Measurements from ENCODE around the gene PRKCH. TPM values are rescaled to one million over a fixed set of nuclear protein-coding genes. Genes with fewer than 3 reads are reported as not detected.

PRKCH gene
- polyA plus RNA-seq, 2 of the 4 experiments (the other 2 are of a cell fraction) = 10.0 to 10.2 TPM

- FAIRE-seq (no peak), DNase-seq (ENCODE audit: low read depth in 1 of 2, low spot score in 1 of 2) (no peak), ATAC-seq (peak in 1 of 2 experiments; percentile 12; a peak in 3 of 6 replicates)
- Histone ChIP-seq H3K4me1 (peaks cover 42% of the 10 kb centered on the region), H3K27ac (peak overlapping the region; percentile 66 to 81), H3K4me2 (peak overlapping the region; percentile 35; the same call in 2 of the 3 replicates), H3K4me3 (no peak overlapping the region), H3K9me3 (no peaks in the 10 kb centered on the region)
- WGBS (ENCODE audit: missing lambda C conversion rate) = 88% methylated on average over 6 of the region's 6 CpGs
- ChIA-PET CTCF (interaction anchor here (1.2 to 2.5 kb wide), 3 partner anchors 10 to 50 kb away, joined by 3 to 9 read pairs (median 3); no protein-coding TSS in a partner anchor), POLR2A (no interaction called here)
- TF ChIP-seq ZNF302 (CRISPR knock-in tag; IDR thresholded peaks at IDR 0.05) = no peak
- no peak for TF ChIP-seq ZSCAN20 (CRISPR knock-in tag; IDR thresholded peaks at IDR 0.05)
- no peak for TF ChIP-seq RARB (CRISPR knock-in tag; IDR thresholded peaks at IDR 0.05)
- no peak for TF ChIP-seq HMGXB4 (CRISPR knock-in tag; IDR thresholded peaks at IDR 0.05; ENCODE audit: borderline replicate concordance)
- TF ChIP-seq ZFP36 (IDR thresholded peaks at IDR 0.05; ENCODE audit: borderline replicate concordance, partially characterized antibody) = no peak
- no peak for TF ChIP-seq NPAS2 (CRISPR knock-in tag; IDR thresholded peaks at IDR 0.05; ENCODE audit: borderline replicate concordance)
- no peak for TF ChIP-seq MAZ (IDR thresholded peaks at IDR 0.05; ENCODE audit: borderline replicate concordance, low read depth, low read length)
- no peak for TF ChIP-seq GATA3 (IDR thresholded peaks at IDR 0.05; ENCODE audit: borderline replicate concordance)
- TF ChIP-seq PHF8 (IDR thresholded peaks at IDR 0.05; ENCODE audit: borderline replicate concordance, low read depth) = no peak
- no peak for TF ChIP-seq HES2 (IDR thresholded peaks at IDR 0.05)
- TF ChIP-seq ZC3H11A (IDR thresholded peaks at IDR 0.05) = no peak
- no peak for TF ChIP-seq HOXB5 (CRISPR knock-in tag; IDR thresholded peaks at IDR 0.05)
- no peak for TF ChIP-seq FOSL2 (IDR thresholded peaks at IDR 0.05)
- no peak for TF ChIP-seq FOSL2 (CRISPR knock-in tag; IDR thresholded peaks at IDR 0.05)
- no peak for TF ChIP-seq RNF2 (IDR thresholded peaks at IDR 0.05; ENCODE audit: borderline replicate concordance, low read depth)
- TF ChIP-seq PBX3 (IDR thresholded peaks at IDR 0.05) = no peak
- TF ChIP-seq TFCP2L1 (CRISPR knock-in tag; IDR thresholded peaks at IDR 0.05) = no peak
- TF ChIP-seq HDAC2 (IDR thresholded peaks at IDR 0.05) = no peak
- no peak for TF ChIP-seq ATOH8 (CRISPR knock-in tag; IDR thresholded peaks at IDR 0.05; ENCODE audit: low read depth)
- no peak for TF ChIP-seq BCL3 (IDR thresholded peaks at IDR 0.05)
- TF ChIP-seq CBX8 (IDR thresholded peaks at IDR 0.05) = no peak
These were observed 189.6 kb downstream of the PRKCH start for GRCh38 chr14:61510736-61511557.

Measured in A549 (cell line).